ENCODE measurements around the gene GOLGA8A.
"Not testable (repeated sequence)": the region's sequence is repeated elsewhere in the genome, so short reads cannot be mapped to it uniquely, and the experiment has no call there.

GOLGA8A gene

GRCh38 chr15:34437687-34438086, at the start of gene GOLGA8A:
Gene GOLGA8A (minus strand): TSS chr15:34437808. CDS start chr15:34389691, 48,117 bp downstream.
- DNase-seq (ENCODE audit: low read depth), result peak; percentile 77

GRCh38 chr15:34483644-34484043, 46.0 kb upstream of the GOLGA8A start:
- DNase-seq (ENCODE audit: low read depth), result no peak

- no peak for DNase-seq (ENCODE audit: low read depth)
Observed at GRCh38 chr15:34481370-34481769, 43.8 kb upstream of the GOLGA8A start.

- no peak for DNase-seq (ENCODE audit: low read depth)
Observed at GRCh38 chr15:34473840-34474239, 36.2 kb upstream of the GOLGA8A start.

- DNase-seq (ENCODE audit: low read depth), result no peak
Observed at GRCh38 chr15:34472947-34473346, 35.3 kb upstream of the GOLGA8A start.

- DNase-seq (ENCODE audit: low read depth), result no peak
Observed at GRCh38 chr15:34470892-34471291, 33.3 kb upstream of the GOLGA8A start.

- DNase-seq (ENCODE audit: low read depth), result no peak
Observed at GRCh38 chr15:34470091-34470490, 32.5 kb upstream of the GOLGA8A start.

- no peak for DNase-seq (ENCODE audit: low read depth)
Observed at GRCh38 chr15:34461730-34462129, 24.1 kb upstream of the GOLGA8A start.

- DNase-seq (ENCODE audit: low read depth), result no peak
Observed at GRCh38 chr15:34460451-34460850, 22.8 kb upstream of the GOLGA8A start.

- DNase-seq (ENCODE audit: low read depth), result no peak
Observed at GRCh38 chr15:34456658-34457057, 19.1 kb upstream of the GOLGA8A start.

- no peak for DNase-seq (ENCODE audit: low read depth)
Observed at GRCh38 chr15:34442891-34443290, 5.3 kb upstream of the GOLGA8A start.

GRCh38 chr15:34439878-34440277, 2.3 kb upstream of the GOLGA8A start:
- no peak for DNase-seq (ENCODE audit: low read depth)

- DNase-seq (ENCODE audit: low read depth), result peak; percentile 15
Observed at GRCh38 chr15:34436956-34437442, 609 bp downstream of the GOLGA8A start.

GRCh38 chr15:34436126-34436955, 1.3 kb downstream of the GOLGA8A start:
- DNase-seq (ENCODE audit: low read depth), result no peak

GRCh38 chr15:34435658-34436057, 1.9 kb downstream of the GOLGA8A start:
- DNase-seq (ENCODE audit: low read depth), result no peak

GRCh38 chr15:34434627-34435305, 2.8 kb downstream of the GOLGA8A start:
- no peak for DNase-seq (ENCODE audit: low read depth)

GRCh38 chr15:34433956-34434626, 3.5 kb downstream of the GOLGA8A start:
- DNase-seq (ENCODE audit: low read depth), result not testable (repeated sequence)

GRCh38 chr15:34430642-34431041, 7.0 kb downstream of the GOLGA8A start:
- DNase-seq (ENCODE audit: low read depth), result not testable (repeated sequence)

GRCh38 chr15:34423425-34424090, 14.1 kb downstream of the GOLGA8A start:
- DNase-seq (ENCODE audit: low read depth), result not testable (repeated sequence)

GRCh38 chr15:34420953-34421352, 16.7 kb downstream of the GOLGA8A start:
- not testable (repeated sequence) for DNase-seq (ENCODE audit: low read depth)

- DNase-seq (ENCODE audit: low read depth), result not testable (repeated sequence)
Observed at GRCh38 chr15:34418435-34418834, 19.2 kb downstream of the GOLGA8A start.

- DNase-seq (ENCODE audit: low read depth), result not testable (repeated sequence)
Observed at GRCh38 chr15:34409511-34409910, 28.1 kb downstream of the GOLGA8A start.
